C4-2B (cell line): ENCODE data around the gene WNT11.
A peak's percentile ranks its signal among the peaks of the same experiment; 100 is the strongest.

Experiments used
- H3K27ac ChIP-seq: fragments of 450-650 bp; 2 replicates; pipeline ENCODE4 v1.5.1; 2017
- ZFX ChIP-seq: fragments of 450-650 bp; IDR thresholded peaks from 2 replicates; pipeline ENCODE4 v1.6.1; 2017
- TF ChIP-seq, protein P1 (sequence below): fragments of 450-650 bp; conservative IDR thresholded peaks from 2 replicates; pipeline ENCODE4 v1.5.1; 2017; ENCODE audit warnings: mild to moderate bottlenecking

The WNT11 gene

DNA sequence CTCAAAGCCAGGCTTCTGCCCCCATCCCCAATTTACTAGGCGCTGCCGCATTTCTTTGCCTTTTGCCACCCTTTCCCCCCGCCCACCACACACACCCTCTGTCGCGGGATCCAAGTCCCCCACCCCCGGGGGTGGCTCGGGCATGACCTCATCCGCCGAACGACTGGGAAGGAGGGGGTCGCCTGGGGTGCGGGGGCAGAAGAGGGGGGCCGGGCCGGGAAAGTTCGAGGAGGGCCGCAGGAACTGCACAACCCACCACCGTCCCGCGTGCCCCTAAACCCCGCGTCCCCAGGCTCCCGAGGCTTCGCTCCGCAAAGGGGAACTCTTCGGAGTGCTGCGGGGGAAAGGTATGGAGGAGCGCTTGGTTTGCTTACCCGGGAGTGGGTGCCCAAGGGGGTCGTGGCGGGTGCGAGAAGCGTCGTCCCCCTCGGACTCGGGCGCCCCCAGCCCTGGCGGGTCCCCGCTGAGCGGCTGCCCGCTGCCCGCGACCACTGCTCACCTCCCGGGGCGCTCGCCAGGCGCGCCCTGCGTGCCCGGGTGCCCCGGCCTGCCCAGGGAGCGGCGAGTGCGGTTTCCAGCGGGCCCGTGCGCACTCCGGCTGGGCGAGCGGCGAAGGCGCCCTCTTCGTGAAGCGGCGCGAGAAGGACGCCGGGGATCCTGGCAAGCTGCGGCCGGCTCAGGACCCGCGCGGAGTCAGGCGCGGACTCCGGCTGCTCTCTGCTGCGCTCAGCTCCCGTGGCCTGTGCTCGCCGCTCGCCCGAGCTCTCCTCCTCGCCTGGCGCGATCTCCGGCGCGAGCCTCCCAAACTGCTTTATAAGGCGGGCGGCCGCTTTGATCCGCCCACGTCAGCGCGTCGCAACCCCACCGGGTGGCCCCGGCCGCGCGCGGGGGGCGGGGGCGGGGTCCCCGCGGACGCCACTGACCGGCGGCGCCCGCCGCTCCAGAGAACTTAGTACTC lies 4.0 kb upstream of the WNT11 start:
- TF ChIP-seq, protein P1, sequence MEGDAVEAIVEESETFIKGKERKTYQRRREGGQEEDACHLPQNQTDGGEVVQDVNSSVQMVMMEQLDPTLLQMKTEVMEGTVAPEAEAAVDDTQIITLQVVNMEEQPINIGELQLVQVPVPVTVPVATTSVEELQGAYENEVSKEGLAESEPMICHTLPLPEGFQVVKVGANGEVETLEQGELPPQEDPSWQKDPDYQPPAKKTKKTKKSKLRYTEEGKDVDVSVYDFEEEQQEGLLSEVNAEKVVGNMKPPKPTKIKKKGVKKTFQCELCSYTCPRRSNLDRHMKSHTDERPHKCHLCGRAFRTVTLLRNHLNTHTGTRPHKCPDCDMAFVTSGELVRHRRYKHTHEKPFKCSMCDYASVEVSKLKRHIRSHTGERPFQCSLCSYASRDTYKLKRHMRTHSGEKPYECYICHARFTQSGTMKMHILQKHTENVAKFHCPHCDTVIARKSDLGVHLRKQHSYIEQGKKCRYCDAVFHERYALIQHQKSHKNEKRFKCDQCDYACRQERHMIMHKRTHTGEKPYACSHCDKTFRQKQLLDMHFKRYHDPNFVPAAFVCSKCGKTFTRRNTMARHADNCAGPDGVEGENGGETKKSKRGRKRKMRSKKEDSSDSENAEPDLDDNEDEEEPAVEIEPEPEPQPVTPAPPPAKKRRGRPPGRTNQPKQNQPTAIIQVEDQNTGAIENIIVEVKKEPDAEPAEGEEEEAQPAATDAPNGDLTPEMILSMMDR = no peak
- no peak for TF ChIP-seq ZFX
- H3K27ac ChIP-seq = no peak overlapping the region

DNA sequence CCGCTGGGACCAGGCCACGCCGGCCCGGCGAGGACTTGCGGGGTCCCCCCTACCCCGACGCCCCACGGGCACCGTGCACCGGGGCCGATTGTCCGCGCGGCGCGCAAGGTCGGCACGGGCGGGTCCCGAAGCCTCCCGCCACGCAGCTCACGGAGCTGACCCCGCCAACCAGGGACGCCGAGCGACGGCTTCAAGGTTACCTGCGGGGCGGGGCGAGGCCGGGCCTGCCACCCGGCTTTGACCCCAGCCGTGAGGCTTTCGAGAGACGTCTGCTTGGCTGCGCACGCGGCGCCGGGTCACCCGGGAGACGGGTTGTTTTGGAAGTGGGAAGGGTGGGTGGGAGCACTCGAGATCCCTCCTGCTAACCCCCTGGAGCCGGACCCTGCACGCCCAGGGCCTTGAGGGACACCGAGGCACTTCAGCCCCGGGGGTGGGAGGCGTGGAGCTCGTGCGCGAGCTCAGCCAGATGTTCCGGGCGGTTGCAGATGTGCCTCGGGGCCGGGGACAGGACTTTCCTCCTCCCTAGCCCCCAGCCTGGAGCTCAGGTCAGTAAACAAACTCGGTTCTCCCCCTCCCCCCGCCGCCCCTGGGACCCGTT lies 3.2 kb upstream of the WNT11 start:
- H3K27ac ChIP-seq = no peak overlapping the region
- TF ChIP-seq, protein P1 = no peak
- TF ChIP-seq ZFX = no peak

DNA sequence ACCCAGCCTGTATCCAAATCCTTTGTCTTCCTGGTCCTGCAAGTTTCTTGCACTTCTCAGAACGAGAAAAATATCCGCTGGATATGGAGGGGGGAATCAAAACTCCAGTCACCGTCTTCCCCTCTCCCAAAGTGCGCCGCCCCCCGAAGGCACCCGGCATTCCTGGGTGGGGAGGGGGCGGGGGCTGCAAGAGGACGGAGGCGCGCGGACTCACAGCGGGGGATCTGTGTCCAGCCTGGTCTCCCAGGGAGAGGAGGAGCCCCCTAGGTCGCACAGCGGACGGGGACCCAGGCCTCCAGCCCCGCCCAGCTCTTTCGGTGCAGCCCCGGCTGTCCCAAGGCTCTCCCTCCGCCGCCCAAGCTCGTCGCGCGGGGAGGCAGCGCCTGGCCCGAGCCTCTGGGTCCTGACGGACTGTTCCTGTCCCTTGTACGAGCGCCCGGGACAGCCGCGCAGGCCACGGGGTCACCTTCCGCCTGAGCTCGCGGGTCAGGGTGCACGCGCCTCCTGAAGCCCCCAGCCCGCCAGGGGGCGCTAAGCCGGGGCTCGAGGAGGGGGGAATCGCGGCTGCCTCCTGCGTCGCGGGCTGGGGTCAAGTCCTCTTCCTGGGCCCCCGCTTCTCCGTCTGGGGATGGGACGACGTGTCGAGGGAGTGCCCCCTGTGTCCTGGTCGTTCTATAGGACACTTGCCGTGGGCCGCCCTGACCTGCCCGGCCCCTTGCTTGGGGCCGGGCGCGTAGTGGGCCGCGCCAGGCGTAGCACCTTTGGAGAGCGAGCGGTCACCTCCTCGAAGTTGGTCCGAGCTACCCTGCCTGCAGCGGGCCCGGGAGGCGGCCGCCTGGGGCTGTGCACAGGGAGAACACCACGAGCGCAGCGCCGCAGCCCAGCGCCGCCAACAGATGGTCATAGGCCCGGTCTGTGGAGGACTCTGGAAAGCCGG lies 2.4 kb upstream of the WNT11 start:
- no peak overlapping the region for H3K27ac ChIP-seq
- no peak for TF ChIP-seq ZFX
- TF ChIP-seq, protein P1 = peak; percentile 88

DNA sequence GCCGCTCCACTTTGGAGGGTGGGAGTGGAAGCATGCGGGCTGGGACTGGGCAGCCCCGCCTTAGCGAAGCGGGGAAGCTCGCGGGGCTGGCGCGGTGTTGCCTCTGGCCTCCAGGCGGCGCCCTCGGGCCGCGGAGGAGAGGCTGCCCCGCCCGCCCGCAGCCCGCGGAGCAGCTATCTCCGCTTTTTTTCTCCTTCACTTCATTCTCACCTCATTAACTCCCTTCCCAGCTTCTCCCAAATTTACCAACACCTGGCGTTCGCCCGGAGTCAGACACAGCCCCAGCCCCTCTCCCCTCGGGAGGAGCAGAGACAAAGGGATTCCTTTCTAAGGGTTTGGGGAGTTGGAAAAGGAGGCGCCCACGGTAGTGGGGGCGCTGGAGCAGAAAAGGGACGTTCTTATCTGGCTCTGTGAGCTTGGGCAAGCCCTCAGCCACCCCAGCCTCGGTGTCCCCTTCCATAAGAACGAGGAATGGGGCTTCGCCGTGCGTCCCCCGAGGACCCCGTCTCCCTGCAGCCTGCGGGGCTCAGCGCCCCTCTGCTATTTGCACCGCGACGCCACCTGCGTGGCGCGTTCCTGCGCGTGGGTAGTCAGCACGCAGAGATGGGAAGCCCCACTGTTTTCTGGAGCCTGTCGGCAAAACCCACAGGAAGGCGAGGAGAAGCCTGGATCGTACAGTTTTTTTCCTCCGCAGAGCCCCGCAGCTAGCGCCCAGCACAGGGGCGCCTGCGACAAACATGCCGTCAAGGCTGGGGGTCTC lies 1.5 kb upstream of the WNT11 start:
- no peak overlapping the region for H3K27ac ChIP-seq
- no peak for TF ChIP-seq ZFX
- TF ChIP-seq, protein P1 = peak; percentile 99

DNA sequence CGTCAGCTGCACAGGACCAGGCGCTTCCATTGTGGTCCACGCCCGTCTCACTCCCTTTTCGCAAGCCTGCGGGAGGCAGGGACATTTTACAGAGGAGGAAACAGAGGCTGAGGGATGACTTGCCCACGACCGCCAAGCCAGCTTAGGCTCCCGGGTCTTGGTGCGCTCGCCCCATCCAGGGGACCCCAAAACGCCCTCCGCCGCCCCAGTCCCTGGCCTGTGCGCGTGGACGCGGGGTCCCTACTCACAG lies 300 bp downstream of the WNT11 start:
- TF ChIP-seq, protein P1 = no peak
- TF ChIP-seq ZFX = no peak
- H3K27ac ChIP-seq = no peak overlapping the region

DNA sequence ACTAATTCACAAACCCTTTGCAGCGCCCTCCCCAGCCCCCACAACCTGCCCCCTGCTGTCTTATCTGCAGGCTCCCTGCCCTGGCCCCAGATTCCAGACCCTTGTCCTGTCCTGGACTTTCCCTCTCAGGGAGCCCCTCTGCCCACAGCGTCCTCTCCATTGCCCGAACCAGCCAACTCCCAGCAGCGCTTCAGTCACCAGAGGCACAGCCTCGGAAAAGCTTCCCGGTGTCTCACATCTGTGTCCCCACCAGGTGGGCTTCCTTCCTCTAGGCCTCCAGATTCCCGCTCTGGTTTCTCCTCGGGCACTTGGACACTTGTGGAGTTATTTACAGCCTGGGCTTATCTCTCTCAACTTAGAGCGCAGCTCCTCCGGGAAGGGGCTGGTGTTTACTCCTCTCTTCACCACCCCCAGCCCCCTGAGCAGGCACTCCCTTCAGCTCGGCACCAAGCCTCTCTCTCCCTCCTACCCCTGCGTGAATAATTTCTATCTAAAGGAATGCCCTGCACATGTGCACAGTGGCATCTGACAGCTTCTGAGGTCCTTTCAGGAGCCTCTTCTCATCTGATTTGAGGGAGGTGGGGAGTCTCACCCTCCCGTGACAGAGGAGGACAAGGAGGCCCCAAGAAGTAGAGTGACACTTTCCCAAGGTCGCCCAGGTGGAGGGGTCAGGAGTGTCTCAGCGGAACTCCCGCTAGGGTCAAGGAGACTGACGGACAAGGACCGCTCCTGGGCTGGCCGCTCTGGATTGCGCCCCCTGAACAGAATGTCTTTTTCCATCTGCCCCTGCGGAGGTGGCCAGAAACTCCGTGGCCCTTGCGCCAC lies 838 bp downstream of the WNT11 start:
- no peak overlapping the region for H3K27ac ChIP-seq
- no peak for TF ChIP-seq ZFX
- TF ChIP-seq, protein P1 = no peak
